ENCODE measurements around the gene TGM1.

Gene TGM1

DNA sequence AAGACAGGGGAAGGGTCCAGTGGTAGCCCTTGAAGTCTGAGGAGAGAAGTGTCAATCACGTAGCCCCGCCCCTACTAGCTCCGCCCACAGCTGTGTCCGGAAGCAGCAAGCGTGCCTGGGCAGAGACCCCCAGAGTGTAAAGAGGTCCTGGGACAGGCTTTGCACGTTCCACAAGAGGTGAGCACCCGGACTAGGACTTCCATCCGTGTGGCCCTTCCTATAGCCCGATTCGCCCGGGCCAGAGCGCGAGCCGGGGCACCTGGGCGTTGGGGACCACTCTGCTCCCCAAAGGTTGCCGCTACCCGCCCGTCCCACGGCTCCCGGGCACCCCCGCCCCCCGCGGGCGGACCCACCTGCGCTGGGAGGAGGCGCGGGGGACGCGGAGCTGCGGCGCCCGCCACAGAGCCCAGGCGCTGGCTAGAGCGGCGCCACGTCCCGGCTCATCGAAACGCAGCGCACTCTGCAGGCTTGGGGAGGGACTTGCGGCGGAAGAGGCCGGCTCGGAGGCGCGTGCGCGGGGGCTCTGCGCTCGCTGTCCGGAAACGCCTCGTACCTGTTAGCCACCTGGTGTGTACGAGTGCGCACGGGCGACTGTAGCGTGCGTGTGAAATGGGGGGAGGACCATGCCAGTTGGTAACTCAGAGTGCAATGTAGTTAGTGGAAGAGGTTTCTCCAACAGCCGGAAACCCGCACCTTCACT, 8.3 kb upstream of the TGM1 start, which contains the start of gene RABGGTA:
RABGGTA (minus strand) TSS at position 464 of the 700 bp plus-strand sequence. CDS start 482 bp downstream, outside the sequence.
- peak; percentile 91 for DNase-seq (ENCODE audit: low spot score)

DNA sequence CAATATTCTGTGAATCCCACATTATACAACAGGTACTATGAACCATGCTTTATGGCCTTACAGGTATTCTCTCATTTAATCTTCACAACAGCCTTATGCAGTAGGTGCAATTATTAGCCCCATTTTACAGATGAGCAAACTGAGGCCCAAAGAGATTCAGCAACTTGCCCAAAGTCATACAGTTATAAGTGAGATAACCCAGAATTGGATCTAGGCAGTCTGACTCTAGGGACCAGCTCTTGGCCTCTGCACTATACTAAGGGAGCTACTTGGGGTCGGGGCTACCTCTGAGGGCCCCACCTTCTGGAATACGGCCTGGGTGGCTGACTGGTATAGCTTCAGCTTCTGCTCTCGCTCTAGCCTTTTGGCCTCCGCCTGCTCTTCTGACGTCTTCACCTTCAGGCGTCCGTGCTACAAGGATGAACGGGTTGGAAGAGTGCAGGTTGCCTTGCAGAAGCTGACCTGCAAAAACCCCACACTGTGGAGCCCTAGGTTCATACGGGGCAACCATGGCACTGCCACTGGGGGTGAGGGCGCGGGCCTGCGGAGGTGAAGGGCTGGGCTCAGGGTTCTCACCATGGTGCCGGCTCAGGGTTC, 7.7 kb upstream of the TGM1 start:
- no peak for DNase-seq (ENCODE audit: low spot score)

DNA sequence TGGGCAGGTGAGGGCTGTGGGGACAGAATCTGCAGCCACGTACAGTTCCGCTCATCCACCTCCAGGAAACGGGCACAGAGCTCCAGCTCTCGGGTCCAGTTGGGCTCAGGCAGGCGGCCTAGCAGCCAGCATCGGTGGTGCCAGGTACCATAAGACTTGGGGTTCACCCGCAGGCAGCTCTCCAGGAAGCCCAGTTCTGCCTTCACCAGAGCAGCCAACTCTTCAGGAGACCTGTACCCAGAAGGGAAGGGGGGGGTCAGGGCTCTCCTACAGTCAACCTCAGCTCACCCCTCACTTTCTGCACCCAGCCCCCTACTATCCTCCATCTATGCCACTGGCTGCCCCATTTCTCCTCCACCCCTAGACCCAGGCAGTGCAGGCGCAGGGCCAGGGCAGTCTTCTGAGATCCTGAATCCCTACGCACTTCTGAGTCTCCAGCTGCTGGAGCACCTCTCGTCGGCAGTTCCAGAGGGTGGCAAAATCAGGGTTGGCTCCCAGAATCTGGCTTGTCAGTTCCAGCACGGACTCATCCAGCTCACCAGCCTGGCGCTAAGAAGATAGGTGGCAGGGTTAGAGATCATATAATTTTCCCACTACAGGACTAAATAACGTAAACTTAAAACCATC, 7.0 kb upstream of the TGM1 start:
- no peak for DNase-seq (ENCODE audit: low spot score)

DNA sequence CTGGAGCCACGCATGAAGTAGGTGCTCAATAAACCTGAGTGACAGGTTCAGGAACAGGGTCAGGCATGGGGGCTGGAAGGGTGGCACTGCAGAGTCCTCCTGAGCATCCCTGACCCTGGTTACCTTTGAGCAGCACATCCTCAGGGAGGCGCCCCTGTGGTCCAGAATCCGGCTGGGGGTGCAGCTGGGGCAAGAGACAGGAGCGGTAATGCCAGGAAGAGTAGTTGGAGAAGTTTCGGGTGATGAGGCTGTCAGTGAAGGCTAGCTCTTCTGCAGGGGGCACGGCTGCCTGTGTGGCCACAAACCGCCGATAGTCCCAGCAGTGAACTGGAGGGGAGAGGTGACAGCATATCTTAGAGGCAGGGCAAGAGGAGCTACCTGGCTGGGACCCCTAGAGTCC, 6.4 kb upstream of the TGM1 start:
- DNase-seq (ENCODE audit: low spot score): no peak

DNA sequence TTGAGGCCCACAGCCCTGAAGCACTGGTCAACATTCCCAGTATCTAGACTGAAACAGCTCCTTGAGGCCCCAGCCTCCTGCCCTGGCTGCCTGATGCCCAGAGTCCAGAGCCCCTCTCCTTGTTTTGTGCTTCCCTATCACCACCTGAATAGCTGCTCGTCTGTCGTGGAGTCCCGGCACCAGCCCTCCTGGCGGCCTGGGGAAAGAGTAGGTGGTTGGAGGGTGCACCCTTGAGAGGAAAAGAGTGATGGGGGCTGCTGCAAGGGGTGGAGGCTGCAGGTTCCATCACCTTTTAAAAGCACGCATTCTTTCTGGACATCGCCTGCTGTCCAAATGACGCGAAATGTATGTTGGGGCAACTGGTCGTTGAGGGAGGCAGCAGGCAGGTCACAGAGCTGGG, 5.2 kb upstream of the TGM1 start:
- DNase-seq (ENCODE audit: low spot score): no peak

DNA sequence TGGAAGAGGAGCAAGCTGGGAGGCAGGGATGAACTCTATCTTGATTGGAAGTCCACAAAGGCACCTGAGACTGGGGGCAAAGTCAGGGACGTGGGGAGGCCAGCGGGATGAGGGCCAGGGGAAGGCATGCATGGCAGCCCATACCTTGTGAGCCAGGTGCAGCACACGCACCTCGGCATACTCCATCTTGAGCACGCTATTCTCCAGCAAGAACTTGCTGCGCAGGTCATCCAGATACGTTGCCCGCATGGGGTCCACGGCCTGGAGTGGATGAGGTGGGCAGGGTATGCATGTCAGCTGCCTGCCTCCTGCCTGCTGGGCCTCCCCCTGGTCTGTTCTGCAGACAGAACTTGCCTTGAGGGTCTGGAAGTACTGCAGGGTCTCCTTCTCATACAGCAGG, 4.5 kb upstream of the TGM1 start:
- DNase-seq (ENCODE audit: low spot score): no peak

DNA sequence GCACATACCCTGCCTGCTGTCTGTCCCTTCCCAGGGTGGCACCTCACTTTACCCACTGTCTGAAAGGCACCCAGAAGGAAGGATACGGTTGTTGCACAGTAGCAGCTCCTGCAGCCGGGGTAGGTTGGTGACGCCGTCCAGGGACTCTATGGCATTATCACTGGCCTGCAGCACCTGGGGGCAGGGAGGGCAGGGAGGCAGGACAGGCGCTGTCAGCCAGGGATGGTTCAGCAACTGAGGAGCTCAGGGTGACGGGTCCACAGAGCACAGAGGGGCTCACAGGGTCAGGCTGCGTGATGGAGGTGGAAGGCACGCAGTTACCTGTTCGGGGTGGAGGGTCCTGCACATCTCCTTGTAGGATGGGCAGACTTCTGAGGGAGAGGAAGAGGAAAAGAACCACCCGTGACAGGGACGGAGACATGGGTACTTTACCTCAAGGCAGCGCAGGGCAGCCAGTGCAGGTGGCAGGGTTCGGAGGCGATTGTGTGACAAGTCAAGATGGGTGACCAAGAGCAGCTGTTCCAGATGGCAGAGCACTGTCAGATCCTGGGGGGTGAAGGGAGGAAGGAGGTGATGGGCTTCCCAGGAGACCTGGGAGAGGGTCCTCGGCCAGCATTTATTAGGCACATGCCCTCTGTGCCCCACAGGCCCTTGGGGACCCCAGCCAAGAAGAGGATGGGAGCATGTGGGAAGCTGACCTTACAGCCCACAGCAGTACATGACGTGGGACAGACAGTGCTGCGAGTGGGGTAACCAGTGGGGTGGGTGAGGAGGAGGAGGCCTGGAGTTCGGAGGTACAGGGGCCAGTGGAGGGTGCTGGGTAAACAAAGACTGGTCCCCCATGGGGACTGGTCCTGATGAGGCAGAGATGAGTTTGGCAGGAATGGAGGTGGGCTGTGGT, 3.6 kb upstream of the TGM1 start:
- no peak for DNase-seq (ENCODE audit: low spot score)

DNA sequence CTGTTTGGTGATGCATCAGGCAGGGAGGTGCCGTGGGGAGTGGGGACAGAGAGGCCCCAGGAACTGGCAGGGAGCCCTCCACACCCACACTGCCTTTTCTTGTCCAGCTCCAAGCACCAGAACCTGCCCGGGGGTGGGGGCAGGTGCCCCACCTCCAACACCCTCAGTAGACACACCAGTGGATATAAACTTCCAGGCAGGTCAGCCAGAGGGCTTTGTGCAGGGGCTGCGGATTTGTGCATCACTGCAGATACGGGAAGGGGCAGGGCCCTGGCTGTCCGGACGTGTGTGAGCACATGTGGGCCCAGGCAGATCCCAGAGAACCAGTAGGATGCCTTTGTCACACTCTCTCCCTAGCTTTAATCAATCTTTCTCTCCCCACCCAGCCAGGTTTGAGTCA, 1.3 kb upstream of the TGM1 start:
- DNase-seq (ENCODE audit: low spot score): no peak

DNA sequence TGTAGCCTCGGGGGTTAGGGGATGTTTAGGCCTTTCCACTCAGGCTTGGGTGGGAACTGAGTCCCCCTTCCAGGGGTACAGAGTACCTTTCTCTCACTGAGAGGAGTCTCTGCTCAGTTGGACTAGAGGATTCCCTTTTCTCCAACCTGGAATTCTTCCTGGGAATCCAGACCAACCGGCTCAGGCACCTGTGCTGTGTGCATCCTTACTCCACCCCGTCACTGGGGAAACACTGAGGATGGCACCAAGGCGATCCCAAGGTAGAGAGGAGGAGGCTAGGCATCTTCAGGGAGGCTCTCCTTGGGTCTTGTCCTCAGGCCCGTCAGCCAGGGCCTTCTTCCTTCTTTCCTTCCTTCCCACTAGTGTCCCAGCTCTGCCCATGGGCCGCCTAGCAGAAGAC, 871 bp upstream of the TGM1 start:
- no peak for DNase-seq (ENCODE audit: low spot score)

DNA sequence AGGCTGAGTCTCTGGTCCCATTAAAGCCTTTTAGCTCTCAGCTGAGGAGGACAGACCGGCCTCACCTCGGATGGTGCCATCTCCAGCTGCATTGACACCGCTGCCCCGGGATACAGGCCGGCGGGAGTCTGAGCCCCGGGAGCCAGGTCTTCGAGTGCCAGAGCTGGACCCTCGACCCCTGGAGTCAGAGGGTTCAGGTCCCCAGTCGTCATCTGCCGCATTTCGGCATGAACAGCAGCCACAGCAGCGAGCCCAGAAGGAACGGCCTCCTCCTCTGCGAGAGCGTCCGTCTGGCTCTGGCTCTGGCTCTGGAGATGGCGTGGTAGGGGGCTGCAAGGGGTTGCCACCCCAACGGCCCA, 1.0 kb downstream of the TGM1 start:
- no peak for DNase-seq (ENCODE audit: low spot score)

DNA sequence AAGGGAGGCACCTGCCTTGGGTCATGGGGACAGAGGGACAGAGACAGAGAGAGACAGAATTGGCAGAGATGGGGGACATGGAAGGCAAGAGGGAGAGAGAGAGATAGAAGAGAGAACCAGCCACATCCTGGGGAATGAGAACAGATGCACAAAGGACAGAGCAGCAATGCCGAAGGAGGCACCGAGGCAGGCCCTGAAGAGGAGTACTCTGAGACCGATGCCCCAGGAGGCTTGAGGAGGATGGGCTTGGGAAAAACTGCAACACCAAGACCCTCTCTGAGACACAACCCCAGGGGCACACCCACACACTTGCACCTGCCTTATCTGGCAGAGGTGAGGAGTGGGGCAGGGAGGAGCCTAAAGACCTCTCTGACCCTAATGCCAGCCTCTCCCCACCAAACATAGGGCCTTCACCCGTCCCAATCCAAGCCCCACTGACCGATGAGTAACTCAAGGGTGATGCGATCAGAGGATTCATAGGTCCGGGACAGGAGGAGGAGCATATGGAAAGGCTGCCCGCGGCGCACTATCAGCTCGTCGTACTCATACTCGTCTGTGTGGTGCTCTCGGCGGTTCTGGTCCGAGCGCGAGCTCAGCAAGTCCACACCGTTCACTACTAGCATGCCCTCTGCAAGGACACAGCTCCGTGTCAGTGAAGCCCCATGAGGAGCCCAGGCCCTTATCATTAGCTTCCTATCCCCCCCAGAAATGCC, 1.6 kb downstream of the TGM1 start:
- no peak for DNase-seq (ENCODE audit: low spot score)

DNA sequence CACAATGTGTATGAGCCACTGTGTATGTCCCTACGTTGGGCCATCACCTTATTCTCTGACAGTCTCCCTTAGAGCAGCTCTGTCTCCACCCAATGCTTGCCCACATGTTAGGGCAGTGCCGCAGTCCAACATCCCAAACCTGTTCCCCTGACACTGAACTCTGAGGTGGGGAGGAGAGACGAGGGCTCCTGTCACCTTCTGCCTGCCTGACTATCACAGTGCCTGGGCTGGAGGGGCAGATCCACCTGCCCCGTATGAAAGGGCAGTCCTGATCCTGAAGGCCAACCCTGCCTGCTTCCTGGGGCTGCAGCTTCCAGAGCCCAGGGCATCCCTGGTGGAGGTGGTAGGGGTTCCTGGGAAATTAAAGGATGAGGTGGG, 2.2 kb downstream of the TGM1 start:
- no peak for DNase-seq (ENCODE audit: low spot score)

DNA sequence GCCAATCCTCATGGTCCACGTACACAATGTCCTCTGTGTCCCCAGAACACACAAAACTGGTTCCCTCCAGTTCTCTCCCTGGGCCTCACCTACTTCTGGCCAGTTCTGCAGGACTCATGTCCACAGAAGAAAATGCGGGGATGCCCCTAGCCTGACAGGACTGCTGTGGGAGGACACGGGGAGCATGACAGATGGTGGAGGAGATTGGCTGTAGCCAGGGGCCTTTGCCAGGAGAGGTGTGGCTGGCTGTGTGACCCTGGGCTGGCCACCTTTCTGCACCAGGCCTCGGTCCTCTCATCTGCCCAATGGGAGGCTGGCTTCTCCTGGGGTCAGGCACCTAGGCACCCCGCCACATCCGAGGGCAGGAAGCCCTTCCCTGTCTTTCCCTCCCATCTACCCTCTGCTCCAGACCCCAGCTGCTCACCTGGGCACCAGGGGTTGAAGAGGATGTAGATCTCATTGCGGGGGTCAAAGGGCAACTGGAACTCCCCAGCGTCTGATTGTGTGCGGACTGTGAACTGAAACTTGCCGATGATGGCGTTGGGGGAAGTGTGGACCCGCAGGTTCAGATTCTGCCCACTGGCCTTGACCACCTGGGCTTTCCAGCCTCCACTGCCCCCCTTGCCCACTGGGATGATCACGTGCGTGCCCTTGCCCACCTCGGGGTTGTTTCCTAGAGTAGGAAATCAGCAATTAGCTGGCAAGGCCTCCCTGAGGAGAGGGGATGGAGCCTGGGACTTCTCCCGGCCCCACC, 2.8 kb downstream of the TGM1 start:
- DNase-seq (ENCODE audit: low spot score): no peak

DNA sequence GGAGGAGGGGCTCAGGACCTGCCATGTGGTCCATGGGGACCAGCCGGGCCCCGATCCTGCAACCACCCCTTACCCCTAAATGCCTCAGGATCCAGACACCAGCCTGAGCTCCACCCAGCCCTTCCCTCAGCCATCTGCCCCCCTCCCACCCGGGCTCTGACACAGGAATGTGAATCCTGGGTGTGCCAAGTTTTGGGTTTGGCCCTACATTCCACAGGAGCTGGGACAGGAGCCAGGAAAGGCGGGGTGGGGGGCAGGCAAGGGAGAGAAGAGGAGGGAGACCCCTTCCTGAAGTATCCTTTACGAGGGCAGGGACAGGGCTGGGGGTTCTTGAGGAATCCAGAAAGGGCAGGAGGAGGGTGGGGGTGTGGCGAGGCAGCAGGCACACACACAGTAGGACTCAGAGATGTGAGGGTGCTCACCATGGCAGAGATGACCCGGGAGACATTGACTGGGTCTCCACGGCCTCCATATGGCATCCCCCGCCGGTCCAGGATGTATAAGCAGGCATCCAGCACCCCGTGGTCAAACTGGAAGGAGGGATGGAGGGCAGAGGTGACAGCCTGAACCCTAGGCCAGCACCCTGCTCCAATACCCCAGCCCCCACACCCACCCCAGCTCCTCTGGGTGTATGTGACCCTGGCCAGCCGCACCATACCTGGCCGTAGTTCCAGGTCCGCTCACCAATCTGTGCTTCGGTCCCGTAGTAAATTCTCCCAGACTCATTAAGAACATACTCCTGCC, 3.5 kb downstream of the TGM1 start:
- no peak for DNase-seq (ENCODE audit: low spot score)

DNA sequence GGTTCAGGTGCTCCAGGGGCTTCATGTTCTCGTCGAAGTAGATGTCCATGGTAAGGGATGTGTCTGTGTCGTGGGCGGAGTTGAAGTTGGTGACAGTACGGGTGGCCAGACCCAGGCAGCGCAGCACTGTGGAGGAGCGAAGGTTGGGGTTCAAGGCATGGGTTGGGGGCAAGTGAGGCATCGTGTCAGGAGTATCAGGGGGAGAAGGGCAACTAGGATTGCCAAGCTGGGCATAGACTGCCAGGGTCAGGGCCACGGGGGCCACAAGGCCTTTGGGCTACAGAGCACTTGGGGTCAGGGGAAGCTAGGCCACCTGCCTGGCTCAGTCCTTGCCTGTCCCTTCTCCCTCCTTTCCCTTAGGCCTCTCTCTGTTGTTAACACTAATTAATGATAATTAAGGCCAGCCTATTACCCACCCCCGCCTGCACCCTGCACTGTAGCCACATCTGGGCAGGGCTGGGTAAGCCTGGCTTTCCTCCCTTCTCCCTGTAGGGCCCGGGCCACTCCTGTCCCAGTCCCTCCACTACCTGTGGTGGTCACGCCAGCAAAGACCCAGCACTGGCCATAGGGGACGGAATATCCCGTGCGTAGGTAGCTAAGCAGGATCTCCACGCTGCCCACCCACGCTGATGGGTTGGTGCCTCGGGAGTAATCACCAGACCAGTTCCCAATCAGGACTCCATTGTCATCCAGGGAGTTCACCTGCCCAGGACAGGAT, 4.3 kb downstream of the TGM1 start:
- no peak for DNase-seq (ENCODE audit: low spot score)

DNA sequence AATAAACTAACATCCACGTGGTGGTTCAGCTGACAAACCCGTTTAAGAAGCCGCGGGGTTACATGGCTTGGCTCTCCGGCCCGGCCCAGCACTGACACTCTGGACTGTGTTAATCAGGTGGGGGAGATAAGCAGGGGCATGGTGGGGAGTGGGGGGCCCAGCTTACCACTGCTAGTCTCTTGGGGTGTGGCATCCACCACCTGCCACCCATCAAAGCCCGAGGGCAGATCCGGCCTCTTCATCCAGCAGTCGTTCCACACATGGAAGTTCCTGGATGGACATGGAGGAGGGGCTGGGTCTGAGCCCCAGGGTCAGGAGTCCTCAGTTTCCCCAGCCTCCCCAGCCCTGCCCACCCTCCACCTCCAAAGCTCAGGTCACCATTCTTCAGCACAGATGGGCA, 4.9 kb downstream of the TGM1 start:
- no peak for DNase-seq (ENCODE audit: low spot score)

DNA sequence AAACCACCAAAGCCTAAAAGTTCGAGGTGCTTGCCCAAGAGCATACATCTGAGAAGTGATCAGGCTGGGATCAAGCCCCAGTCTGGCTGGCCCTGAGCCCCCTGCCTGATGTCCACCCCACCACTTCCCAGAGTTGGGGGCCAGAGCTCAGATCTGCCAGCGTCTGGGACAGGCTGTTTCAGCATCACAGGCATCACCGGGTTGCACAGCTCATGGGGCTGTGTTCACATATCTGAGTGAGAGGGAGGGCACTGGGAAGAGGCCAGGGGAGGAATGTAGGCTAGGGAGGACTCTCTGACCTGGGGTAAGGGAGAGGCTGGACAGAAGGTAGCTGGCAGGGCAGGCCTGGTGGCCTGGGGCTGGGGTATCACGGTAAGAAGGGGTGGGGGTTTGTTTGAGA, 6.0 kb downstream of the TGM1 start:
- DNase-seq (ENCODE audit: low spot score): no peak

DNA sequence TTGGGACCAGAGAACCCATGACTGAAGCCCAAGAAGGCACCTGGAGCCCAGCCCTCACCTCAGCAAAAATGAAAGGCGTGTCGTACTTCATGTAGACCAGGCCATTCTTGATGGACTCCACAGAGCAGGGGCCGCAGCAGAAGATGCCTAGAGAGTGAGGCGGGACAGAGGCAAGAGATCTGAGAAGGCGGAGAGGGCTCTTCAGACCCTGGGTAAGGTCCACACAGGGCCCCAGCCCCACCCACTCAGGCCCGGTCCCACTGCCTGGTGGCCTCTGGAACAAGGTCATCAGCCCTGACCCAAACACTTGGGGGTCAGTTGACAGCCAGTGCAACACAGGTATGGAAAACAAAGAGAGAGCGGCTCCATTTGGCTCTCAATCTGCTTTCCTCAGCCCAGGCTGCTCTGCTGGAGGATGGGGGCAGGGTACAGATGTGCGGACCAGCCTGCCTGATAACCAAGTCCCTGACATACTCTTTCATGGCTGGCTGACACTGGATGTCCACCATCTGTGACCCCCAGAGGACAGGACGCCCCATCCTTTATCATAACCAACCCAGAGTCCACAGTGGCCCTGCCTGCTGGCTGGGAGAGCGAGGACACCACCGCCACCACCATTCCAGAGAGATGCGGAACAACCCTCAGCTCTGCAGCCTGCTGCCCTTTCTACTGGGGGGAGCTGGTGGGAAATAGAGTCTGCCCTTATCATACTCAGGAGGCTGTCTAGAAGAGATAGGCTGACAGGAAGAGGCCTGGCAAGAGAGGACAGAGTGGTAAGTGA, 6.9 kb downstream of the TGM1 start:
- DNase-seq (ENCODE audit: low spot score): no peak

DNA sequence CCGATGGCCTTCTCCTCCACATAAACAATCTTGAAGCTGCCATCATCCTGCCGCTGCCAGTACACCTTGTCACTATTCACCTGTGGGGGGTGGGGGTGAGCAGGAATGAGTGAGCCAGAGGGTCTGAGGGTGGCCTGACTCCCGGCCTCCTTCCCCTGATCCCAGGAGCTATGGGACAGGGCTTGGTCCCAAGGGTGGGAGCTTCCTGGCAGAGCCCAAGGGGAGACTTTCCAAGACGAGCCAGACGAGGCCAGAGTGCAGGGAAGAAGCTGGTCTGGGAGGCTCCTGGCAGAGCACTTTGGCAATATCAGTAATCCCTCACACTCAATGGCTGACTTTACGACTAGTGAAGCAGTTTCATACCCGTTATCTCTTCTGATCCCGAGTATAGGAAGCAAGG, 7.5 kb downstream of the TGM1 start:
- DNase-seq (ENCODE audit: low spot score): no peak
